Aorta (tissue), 5 donors: ENCODE data around the gene SCD. TPM values are rescaled to one million over a fixed set of nuclear protein-coding genes. Genes with fewer than 3 reads are reported as not detected.

Source experiments
- ATAC-seq: fragments of 200-7000 bp; cut with Tn5 transposase; one replicate; pipeline ENCODE4 v1.9.1; 2022; ENCODE audit warnings: moderate library complexity; ENCODE audit not compliant: low FRiP score
- DNase-seq, 2 donors: peaks; one replicate each; pipeline ENCODE4 v3.0.0-alpha.2; 2020
- H3K27ac ChIP-seq, 2 donors: one replicate each; pipeline ENCODE4 v1.5.1; 2013; ENCODE audit warnings: low read length in 2 of 2, mild to moderate bottlenecking in 2 of 2, moderate library complexity in 2 of 2, control low read depth in 1 of 2, inconsistent platforms in 1 of 2, low read depth in 1 of 2
- H3K27me3 ChIP-seq, 2 donors: one replicate each; pipeline ENCODE4 v1.6.1; 2013; ENCODE audit warnings: control low read depth in 1 of 2, low read length in 1 of 2, mild to moderate bottlenecking in 1 of 2, moderate library complexity in 1 of 2; ENCODE audit not compliant: insufficient read depth in 2 of 2, control insufficient read depth in 1 of 2
- H3K36me3 ChIP-seq, 2 donors: one replicate each; pipeline ENCODE4 v1.6.1; 2013; ENCODE audit warnings: control low read depth in 1 of 2, low read length in 1 of 2, mild to moderate bottlenecking in 1 of 2; ENCODE audit not compliant: insufficient read depth in 2 of 2, control insufficient read depth in 1 of 2
- H3K4me1 ChIP-seq, 2 donors: one replicate each; pipeline ENCODE4 v1.6.1; 2013; ENCODE audit warnings: low read length in 2 of 2, control low read depth in 1 of 2, mild to moderate bottlenecking in 1 of 2, moderate library complexity in 1 of 2; ENCODE audit not compliant: insufficient read depth in 2 of 2, control insufficient read depth in 1 of 2
- H3K4me3 ChIP-seq, 2 donors: one replicate each; pipeline ENCODE4 v1.5.1; 2013; ENCODE audit warnings: low read length in 2 of 2, control low read depth in 1 of 2, mild to moderate bottlenecking in 1 of 2
- H3K9me3 ChIP-seq: one replicate; pipeline ENCODE4 v1.6.1; 2013; ENCODE audit warnings: mild to moderate bottlenecking, low read length; ENCODE audit not compliant: control insufficient read depth
- WGBS, 2 donors: extraction: QIAGEN DNeasy Blood & Tissue Kit; methylation state at CpG; one replicate each; pipeline ENCODE4 v1.1.7; 2013; 5-methylcytosine and 5-hydroxymethylcytosine counted together
- intact Hi-C, 2 donors: fragments of 100-400 bp; cut with DNase I; formaldehyde crosslinking; loops; one replicate each; pipeline versions ENCODE4 v1.14.2 to v1.15.0; 2022
- polyA plus RNA-seq, 2 donors: library from polyadenylated mRNA; stranded (reverse); fragments of 200-250 nt; gene quantifications; one replicate each; pipeline ENCODE4 v1.2.3, GENCODE V29; 2013
- total RNA-seq, 2 donors: library from RNA; stranded (reverse); fragmentation: NEBNext Ultra II Directional; extraction: Animal tissue kit (Norgen Biotek cat#: 25700); gene quantifications; one replicate each; pipeline ENCODE4 v1.2.1, GENCODE V29; 2021
- donor health status: healthy with polysubstance abuse.
- donor health status: Bipolar disorder and iron deficiency.
- donor health status: DM: no; HTN: no; CAD: no.
- donor health status: DM: no; HTN: no; CAD: no.
- donor health status: DM: yes; HTN: yes; CAD: no.

Gene SCD
- total and polyA plus RNA-seq, 4 donors, result 1.6 to 47.3 (median 17.7) TPM

DNA sequence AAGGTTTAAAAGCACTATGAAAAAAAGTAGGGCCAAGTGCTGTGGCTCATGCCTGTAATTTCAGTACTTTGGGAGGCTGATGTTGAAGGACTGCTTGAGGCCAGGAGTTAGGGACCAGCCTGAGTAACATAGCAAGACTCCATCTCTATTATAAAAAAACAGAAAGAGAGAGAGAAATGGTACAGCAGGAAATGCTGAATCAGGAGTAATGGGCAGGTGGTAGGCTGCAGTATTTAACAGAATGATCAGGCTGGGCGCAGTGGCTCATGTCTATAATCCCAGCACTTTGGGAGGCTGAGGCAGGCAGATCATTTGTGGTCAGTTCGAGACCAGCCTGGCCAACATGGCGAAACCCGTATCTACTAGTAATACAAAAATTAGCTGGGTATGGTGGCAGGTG is 49.6 kb downstream of the SCD start:
- Histone ChIP-seq H3K27ac (no peak overlapping the region), H3K9me3 (no peaks in the 10 kb centered on the region), H3K36me3 (no peaks in the 10 kb centered on the region), H3K27me3 (no peaks in the 10 kb centered on the region), H3K4me3 (no peak overlapping the region), H3K4me1 (no peaks in the 10 kb centered on the region)
- DNase-seq, result no peak
- WGBS, 2 donors, result 94% methylated on average over 4 of the region's 4 CpGs
- intact Hi-C loops, result no loop called here
- ATAC-seq, result no peak

DNA sequence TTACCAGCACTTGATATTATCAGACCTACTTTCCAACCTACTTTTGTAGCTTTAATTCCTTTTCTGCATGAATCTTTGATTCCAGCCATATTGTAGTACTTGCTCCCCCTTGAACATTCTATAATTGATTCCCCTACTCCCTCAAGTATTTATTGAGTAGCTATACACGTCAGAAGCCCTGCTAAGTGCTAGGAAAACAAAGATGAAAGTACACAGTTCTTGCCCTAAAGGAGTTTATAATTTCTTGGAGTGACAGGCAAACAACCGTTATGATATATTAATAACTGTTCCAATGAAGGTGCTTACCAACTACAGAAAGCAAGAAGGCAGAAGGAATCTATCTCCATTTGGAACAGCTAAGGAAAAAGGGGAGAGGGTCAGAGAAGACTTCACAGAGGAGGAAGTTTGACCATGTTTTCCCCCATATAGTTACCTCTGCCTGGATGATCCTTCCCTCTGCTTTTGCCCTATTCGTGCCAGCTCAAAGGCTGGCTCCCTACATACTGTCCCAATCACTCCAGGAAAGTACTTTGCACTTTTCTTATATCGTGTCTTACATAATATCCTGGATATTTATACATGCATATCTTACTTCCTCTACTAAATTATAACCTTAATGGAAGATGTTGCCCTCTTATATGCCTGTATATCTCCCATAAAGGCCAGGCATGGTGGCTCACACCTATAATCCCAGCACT is 54.7 kb downstream of the SCD start:
- Histone ChIP-seq H3K4me1 (no peaks in the 10 kb centered on the region), H3K27me3 (no peaks in the 10 kb centered on the region), H3K9me3 (no peaks in the 10 kb centered on the region), H3K4me3 (no peak overlapping the region), H3K36me3 (no peaks in the 10 kb centered on the region), H3K27ac (no peak overlapping the region)
- 75% methylated on average over 4 of the region's 4 CpGs for WGBS, 2 donors
- ATAC-seq (no peak), DNase-seq (no peak)
- intact Hi-C loops, result no loop called here

DNA sequence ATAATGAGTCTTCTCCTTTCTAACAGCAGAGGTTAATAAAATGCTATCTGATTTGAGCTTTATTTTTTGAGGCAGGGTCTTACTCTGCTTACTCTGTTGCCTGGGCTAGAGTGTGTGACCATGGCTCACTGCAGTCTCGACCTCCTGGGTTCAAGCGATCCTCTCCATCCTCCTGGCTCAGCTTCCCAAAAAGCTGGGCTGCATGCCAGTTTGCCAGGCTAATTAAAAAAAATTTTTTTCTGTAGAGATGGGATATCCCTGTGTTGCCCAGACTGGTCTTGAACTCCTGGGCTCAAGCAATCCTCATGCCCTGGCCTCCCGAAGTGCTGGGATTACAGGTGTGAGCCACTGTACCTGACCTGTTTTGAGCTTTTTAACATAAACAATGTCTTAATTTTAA is 56.7 kb downstream of the SCD start:
- Histone ChIP-seq H3K36me3 (no peaks in the 10 kb centered on the region), H3K4me3 (no peak overlapping the region), H3K27ac (no peak overlapping the region), H3K9me3 (no peaks in the 10 kb centered on the region), H3K4me1 (no peaks in the 10 kb centered on the region), H3K27me3 (no peaks in the 10 kb centered on the region)
- DNase-seq (no peak), ATAC-seq (no peak)
- whole genome bisulfite sequencing, 2 donors, result 70 to 77% methylated on average over 3 of the region's 3 CpGs
- intact Hi-C loops, result no loop called here

DNA sequence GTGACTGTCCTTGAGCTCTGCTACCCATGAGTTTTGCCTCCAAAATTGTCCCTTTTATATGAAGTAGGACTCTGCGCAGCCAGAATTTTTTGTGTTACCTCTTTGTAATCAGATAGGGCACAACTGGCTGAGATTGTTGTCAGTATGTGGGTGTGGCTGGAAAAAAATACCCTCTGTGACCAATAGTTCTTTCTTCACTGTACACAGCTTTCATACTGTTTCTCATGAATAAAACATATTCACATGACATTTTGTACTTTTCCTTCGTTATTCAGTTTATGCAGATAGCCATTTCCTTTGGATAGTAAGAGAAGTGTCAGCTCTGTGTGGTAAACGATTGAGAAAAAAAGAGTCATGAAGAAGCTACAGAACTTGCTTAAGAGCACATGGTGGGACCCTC is 66.1 kb downstream of the SCD start:
- Histone ChIP-seq H3K27me3 (no peaks in the 10 kb centered on the region), H3K4me3 (no peak overlapping the region), H3K36me3 (no peaks in the 10 kb centered on the region), H3K9me3 (no peaks in the 10 kb centered on the region), H3K4me1 (no peaks in the 10 kb centered on the region), H3K27ac (no peak overlapping the region)
- DNase-seq (no peak), ATAC-seq (no peak)
- 82 to 88% methylated on average over 3 of the region's 3 CpGs for WGBS, 2 donors
- intact Hi-C loops, result no loop called here

Other genes starting within 250 kb of the SCD start
- gene ERLIN1, start 161.2 kb upstream of the SCD start, total RNA-seq, result 10 to 100 TPM; 12.5 to 20.7 TPM
- gene ERLIN1, start 161.2 kb upstream of the SCD start, polyA plus RNA-seq, result 1 to 10 TPM; 5.9 to 7.2 TPM
- gene CHUK, start 117.6 kb upstream of the SCD start, total RNA-seq, result 10 to 100 TPM; 17.3 to 21.6 TPM
- gene CHUK, start 117.6 kb upstream of the SCD start, polyA plus RNA-seq, result 10 to 100 TPM in 1 of 2 donors, 1 to 10 TPM in 1; 9.0 to 17.8 TPM
- gene CWF19L1, start 79.6 kb upstream of the SCD start, total RNA-seq, result 10 to 100 TPM; 15.1 to 21.6 TPM
- 10 to 100 TPM; 13.4 to 24.5 TPM for gene CWF19L1, start 79.6 kb upstream of the SCD start, polyA plus RNA-seq
- 10 to 100 TPM; 21.9 to 26.4 TPM for gene BLOC1S2, start 60.6 kb upstream of the SCD start, total RNA-seq
- gene BLOC1S2, start 60.6 kb upstream of the SCD start, polyA plus RNA-seq, result 10 to 100 TPM; 30.7 to 58.4 TPM
- 1 to 10 TPM in 1 of 2 donors, under 1 TPM in 1; 0.71 to 1.1 TPM for gene PKD2L1, start 17.0 kb upstream of the SCD start, total RNA-seq
- gene PKD2L1, start 17.0 kb upstream of the SCD start, polyA plus RNA-seq, result under 1 TPM; 0.25 to 0.87 TPM
- not detected for gene WNT8B, start 115.8 kb downstream of the SCD start, total RNA-seq
- gene WNT8B, start 115.8 kb downstream of the SCD start, polyA plus RNA-seq, result not detected
- 10 to 100 TPM in 1 of 2 donors, 1 to 10 TPM in 1; 8.7 to 16.9 TPM for gene SEC31B, start 172.6 kb downstream of the SCD start, total RNA-seq
- gene SEC31B, start 172.6 kb downstream of the SCD start, polyA plus RNA-seq, result 10 to 100 TPM in 1 of 2 donors, 1 to 10 TPM in 1; 4.6 to 20.0 TPM
- gene NDUFB8, start 182.6 kb downstream of the SCD start, total RNA-seq, result 100 to 1,000 TPM; 127 TPM
- gene NDUFB8, start 182.6 kb downstream of the SCD start, polyA plus RNA-seq, result 100 to 1,000 TPM; 322 to 337 TPM
- 10 to 100 TPM; 35.8 to 42.7 TPM for gene HIF1AN, start 188.7 kb downstream of the SCD start, total RNA-seq
- 10 to 100 TPM in 1 of 2 donors, 1 to 10 TPM in 1; 6.0 to 10.8 TPM for gene HIF1AN, start 188.7 kb downstream of the SCD start, polyA plus RNA-seq